ENCODE measurements around the gene RDM1.
"Not testable (repeated sequence)": the region's sequence is repeated elsewhere in the genome, so short reads cannot be mapped to it uniquely, and the experiment has no call there.

RDM1 gene

GRCh38 chr17:35897772-35898171 is 32.8 kb downstream of the RDM1 start:
- DNase-seq: not testable (repeated sequence)

DNA sequence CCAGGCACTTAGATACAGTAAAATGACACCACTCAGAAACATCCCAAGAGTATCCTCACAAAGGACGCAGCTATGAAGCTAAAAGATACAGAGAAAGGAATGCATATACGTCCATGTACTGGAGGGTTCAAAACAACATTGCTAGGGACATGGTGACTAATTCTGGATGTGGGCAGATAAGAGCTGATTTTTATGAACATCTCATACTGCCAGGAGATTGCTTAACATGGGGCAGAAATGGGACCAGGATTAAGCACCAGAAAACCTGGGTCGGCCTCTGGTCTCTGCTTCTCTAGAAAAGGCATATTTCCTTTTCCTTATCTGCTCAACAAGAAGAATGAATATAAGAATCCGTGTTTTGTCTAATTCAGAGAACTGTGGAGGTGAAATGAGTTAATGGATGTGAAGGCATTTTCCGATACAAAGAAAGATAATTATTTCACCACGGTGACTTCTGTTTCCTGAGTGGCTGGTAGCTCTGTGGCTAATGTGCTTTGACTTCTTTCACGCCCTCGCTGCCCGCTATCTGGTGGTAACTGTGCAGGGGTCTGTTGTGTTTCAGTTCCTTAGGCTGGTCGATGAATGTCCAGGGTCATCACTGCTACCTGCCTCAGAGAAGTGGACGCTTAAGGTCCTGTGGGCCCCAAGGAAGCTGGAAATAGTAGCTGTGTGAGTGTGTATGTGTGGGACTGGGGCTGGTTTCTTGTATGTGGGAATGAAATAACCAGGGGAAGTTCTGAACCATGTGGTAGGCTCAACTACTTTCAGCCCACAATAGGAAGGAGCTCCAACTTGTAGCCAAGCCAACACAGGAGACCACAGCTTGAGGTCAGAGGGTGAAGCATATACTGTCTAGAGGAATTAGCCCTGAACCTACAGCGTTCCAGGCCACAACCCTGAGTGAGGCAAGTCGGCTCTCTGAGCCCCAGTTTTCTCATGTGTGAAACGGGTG is 34.7 kb downstream of the RDM1 start:
- DNase-seq: peak; percentile 66

- no peak for DNase-seq
Observed at GRCh38 chr17:35894206-35894605, 36.4 kb downstream of the RDM1 start.

- DNase-seq: no peak
Observed at GRCh38 chr17:35893751-35894150, 36.8 kb downstream of the RDM1 start.

DNA sequence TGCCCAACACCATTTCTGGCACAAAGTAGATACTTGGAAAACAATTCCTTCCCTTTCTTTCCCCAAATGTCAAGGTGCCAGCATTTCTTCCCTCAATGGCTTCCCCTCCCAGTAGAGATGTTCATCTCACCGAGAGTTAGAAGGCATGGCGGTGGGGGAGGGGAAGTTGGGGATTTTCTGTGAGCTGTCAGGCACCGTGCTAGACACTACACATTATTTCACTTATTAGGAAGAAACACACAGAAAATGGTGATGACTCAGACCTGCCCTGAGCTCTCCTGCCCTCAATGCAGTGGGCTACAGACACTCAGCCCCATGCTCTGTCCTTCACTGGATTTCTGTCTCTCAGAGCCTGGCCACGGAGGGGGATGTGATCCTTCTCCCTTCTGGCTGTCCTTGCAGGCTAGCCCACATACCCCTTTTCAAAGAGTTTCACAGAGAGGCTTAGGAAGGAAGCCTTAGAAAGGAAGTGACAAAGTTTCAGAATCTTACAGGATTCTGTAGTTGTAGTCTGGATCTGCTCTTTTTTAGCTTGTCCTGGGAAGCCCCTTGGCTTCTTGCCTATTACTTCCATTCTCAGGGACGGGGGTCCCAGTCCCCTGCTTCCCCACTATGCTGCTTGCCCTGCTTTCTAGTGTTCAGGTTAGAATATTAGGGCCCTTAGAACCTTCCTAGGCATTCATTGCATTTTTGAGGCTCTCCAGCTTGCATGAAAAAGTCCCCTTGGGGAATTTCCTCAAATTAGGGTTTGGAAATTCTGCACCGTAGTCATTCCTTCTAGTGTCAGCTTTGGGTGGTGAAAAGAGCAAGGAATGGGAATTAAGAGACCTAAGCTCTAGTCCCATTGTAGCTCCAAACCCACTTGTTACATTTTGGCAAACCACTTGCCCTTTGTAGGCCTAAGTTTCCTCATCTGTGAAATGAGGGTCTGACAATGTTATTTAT is 38.2 kb downstream of the RDM1 start:
- peak; percentile 81 for DNase-seq

GRCh38 chr17:35891269-35891668 is 39.3 kb downstream of the RDM1 start:
- no peak for DNase-seq

DNA sequence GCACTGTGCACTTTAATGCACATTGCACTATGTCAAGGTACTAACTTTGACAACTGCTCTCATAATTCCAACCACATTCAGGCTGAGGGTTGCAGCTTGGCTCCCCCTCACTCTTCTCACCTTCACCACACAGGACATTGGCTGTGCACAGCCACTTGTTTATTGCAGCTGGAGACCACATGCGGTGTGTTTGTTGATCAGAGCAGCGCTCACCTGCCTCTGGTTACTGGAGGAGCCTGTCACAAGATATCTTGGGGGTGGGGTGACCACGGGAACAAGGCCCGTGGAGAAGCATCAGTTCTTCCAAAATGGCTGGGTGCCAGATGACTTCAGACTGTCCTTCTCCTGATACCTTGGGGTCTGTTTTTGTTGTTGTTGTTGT is 39.8 kb downstream of the RDM1 start:
- peak; percentile 82 for DNase-seq

- DNase-seq: no peak
Observed at GRCh38 chr17:35889818-35890773, 40.5 kb downstream of the RDM1 start.

- peak; percentile 79 for DNase-seq
Observed at GRCh38 chr17:35889241-35889640, 41.3 kb downstream of the RDM1 start.

- peak; percentile 92 for DNase-seq
Observed at GRCh38 chr17:35879773-35880654, 50.6 kb downstream of the RDM1 start, which contains the start of gene CCL5. CCL5 (minus strand) TSS chr17:35880360.

GRCh38 chr17:35878361-35878760 is 52.2 kb downstream of the RDM1 start:
- DNase-seq: no peak

DNA sequence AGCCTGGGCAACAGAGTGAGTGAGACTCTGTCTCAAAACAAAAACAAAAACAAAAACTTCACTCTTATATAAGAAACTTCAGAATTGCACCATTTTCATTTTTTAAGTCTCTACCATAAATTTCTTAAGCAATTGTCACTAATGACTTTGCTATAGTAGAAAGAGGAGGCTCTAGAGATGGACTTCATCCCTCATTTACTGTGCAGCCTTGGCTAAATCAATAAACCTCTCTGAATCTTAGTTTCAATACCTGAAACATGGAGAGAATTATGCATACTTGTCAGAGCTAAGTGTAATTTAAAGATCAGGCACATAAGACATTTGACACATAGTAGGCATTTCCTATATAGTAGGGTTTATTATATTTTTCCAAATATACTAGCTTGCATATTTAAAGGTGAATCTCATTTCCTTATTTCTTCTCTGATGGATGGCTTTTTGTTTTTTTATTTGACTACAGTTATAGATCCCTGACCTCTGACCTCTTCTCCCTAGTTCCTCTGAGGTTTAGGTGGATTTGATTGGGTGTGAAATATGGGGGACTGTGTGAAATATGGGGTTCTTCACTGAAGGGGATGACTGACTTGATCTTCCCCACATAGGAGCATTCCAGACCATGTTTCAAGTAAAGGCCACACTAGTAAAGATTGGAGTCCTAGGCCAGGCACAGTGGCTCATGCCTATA is 53.1 kb downstream of the RDM1 start:
- DNase-seq: no peak

DNA sequence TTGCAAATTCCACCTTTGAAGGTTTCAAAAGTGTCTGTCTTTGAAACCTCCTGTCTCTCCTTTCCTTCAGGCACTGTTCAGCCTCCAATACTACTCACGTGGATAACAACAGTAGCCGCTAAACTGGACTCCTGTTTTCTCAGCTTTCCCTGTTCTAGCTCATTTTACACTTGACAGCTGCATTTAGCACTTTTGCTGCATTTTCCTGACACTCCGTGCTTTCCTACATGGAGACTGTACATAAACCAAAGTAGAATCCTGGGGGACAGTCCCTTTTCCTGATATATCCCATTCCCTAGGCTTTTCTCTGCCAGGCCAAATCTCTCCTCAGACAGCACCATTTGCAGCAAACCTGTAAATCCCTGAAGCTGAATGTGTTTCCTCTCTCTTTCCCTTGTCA is 54.0 kb downstream of the RDM1 start:
- DNase-seq: no peak

DNA sequence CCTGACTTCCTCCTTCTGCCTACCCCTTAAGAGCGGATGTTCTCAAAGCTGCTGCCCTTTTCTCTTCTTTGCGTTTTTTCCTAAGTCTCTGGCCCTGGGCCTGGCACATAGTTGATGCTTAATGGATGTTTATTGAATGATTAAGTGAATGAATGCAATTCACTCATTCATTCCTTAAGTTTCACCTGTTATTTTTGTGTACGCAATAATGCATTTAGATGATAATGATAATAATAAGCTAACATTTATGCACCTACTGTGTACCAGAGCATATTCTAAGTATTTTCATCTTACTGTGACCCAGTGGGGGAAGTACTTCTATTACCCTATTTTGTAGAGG is 54.8 kb downstream of the RDM1 start:
- DNase-seq: no peak

DNA sequence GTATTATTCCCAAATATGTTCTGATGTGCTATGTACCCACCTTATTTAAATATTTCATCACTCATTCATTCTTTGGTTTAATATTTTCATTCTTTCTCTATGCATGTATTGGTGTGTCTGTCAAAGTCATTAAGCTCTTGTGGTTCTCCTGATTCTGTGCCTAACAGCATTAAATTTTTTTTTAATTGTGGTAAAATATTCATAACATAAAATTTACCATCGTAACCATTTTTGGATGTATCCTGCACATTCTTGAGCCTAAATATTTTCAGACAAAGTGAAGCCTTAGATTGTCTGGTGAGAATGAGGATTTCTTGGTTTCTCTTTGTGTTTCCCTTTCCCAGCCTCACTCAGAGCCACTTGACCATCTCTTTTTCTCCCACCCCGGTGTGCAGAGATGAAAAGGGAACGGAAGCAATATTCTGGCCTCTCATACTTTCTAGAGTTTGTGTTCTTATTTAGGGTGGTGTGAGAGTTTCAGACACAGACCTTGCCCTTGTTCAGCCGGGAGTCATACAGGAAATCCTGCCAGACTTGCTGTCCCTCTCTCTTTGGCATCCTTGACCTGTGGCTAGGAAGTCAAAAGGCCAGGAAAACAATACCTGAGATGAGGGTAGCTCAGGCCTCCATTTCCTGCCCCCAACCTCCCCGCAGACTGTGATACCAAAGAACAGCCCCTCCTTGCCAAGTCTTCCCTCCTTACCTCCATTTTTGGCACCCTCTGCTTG is 55.3 kb downstream of the RDM1 start:
- DNase-seq: no peak

DNA sequence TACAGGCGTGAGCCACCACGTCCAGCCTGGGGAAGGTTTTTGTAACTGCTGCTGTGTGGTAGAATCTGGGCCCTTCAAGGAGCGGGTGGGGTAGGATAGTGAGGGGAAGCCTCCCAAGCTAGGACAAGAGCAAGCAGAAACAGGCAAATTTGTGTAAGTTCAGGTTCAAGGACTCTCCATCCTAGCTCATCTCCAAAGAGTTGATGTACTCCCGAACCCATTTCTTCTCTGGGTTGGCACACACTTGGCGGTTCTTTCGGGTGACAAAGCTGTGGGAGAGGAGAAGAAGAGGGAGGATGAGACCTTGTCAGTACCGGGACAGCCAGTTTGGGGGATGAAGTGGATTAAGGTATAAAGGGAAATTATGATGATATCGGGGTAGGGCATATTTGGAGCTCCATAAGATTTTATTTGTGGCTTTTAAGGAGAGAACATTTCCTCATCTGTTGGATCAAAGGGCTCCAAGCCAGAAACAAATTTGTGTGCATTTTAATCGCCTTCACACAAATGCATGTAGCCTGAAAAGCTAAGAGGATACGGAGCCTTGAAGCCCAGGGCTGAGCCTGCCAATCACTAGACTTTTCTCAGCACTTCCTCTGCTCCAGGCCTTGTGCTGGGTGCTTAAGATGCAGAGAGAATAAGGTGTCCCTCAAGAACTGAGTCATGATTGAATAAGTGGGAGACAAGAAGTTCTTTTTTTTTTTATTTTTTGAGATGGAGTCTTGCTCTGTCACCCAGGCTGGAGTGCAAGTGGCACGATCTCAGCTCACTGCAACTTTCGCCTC is 58.2 kb downstream of the RDM1 start:
- no peak for DNase-seq

- no peak for DNase-seq
Observed at GRCh38 chr17:35870906-35871819, 59.4 kb downstream of the RDM1 start.

GRCh38 chr17:35868737-35869136 is 61.8 kb downstream of the RDM1 start, which contains the start of gene HEATR9:
HEATR9 (minus strand) TSS chr17:35868891; CDS start chr17:35868742, 149 bp downstream.
- no peak for DNase-seq
